BE2C (cell line): ENCODE results near the gene EIF4A3.

Experiments
- DNase-seq: peaks from one replicate; pipeline ENCODE4 v3.0.0-alpha.2; 2020
- H3K27me3 ChIP-seq: fragments of 250-450 bp; sonication (Bioruptor Pico); 2 replicates; pipeline ENCODE4 v1.5.1; 2020; ENCODE audit warnings: mild to moderate bottlenecking
- H3K36me3 ChIP-seq: fragments of 250-450 bp; sonication (Bioruptor Pico); 2 replicates; pipeline ENCODE4 v1.5.1; 2020; ENCODE audit warnings: mild to moderate bottlenecking
- H3K4me1 ChIP-seq: fragments of 250-450 bp; sonication (Bioruptor Pico); 2 replicates; pipeline ENCODE4 v1.5.1; 2020
- H3K4me3 ChIP-seq: 2 replicates; pipeline ENCODE4 v1.5.1; 2011; ENCODE audit warnings: low read depth, low read length
- H3K9me3 ChIP-seq: fragments of 250-450 bp; sonication (Bioruptor Pico); 2 replicates; pipeline ENCODE4 v1.5.1; 2020
- CTCF ChIP-seq: IDR thresholded peaks from 2 replicates; pipeline ENCODE4 v1.5.1; 2012; ENCODE audit warnings: mild to moderate bottlenecking, low read depth, low read length

Gene EIF4A3

GRCh38 chr17:80146121-80147034, 550 bp downstream of the EIF4A3 start:
- Histone ChIP-seq H3K27me3 (no peaks in the 10 kb centered on the region), H3K4me3 (peak overlapping the region; percentile 98), H3K36me3 (peaks cover 32% of the 10 kb centered on the region), H3K4me1 (no peaks in the 10 kb centered on the region), H3K9me3 (no peaks in the 10 kb centered on the region)
- no peak for TF ChIP-seq CTCF
- no peak for DNase-seq

- DNase-seq, result no peak
- H3K4me1 ChIP-seq, result no peaks in the 10 kb centered on the region
- no peak for TF ChIP-seq CTCF
- no peaks in the 10 kb centered on the region for H3K27me3 ChIP-seq
- H3K4me3 ChIP-seq, result peak overlapping the region; percentile 98
- H3K9me3 ChIP-seq, result no peaks in the 10 kb centered on the region
- peaks cover 42% of the 10 kb centered on the region for H3K36me3 ChIP-seq
These were observed 1.6 kb downstream of the EIF4A3 start for GRCh38 chr17:80145076-80146075.

- Histone ChIP-seq H3K4me1 (no peaks in the 10 kb centered on the region), H3K27me3 (no peaks in the 10 kb centered on the region), H3K9me3 (no peaks in the 10 kb centered on the region), H3K36me3 (peaks cover 67% of the 10 kb centered on the region), H3K4me3 (no peak overlapping the region)
- TF ChIP-seq CTCF, result no peak
- DNase-seq, result no peak
These were observed 4.0 kb downstream of the EIF4A3 start for GRCh38 chr17:80142929-80143328.

GRCh38 chr17:80141463-80142165, 5.3 kb downstream of the EIF4A3 start:
- Histone ChIP-seq H3K4me1 (no peaks in the 10 kb centered on the region), H3K36me3 (peaks cover 80% of the 10 kb centered on the region), H3K4me3 (no peak overlapping the region), H3K9me3 (no peaks in the 10 kb centered on the region), H3K27me3 (no peaks in the 10 kb centered on the region)
- no peak for DNase-seq
- no peak for TF ChIP-seq CTCF

- TF ChIP-seq CTCF, result no peak
- Histone ChIP-seq H3K4me1 (no peaks in the 10 kb centered on the region), H3K9me3 (no peaks in the 10 kb centered on the region), H3K4me3 (no peak overlapping the region), H3K36me3 (peaks cover 99% of the 10 kb centered on the region), H3K27me3 (no peaks in the 10 kb centered on the region)
- DNase-seq, result no peak
These were observed 8.0 kb downstream of the EIF4A3 start for GRCh38 chr17:80138856-80139426.
